Activated B cell treated with CpG ODN at 0.5 μM for 24 hours (primary cell): Measurements from ENCODE around the gene NRIP2. TPM values are rescaled to one million over a fixed set of nuclear protein-coding genes. Genes with fewer than 3 reads are reported as not detected.

ENCODE experiments used
- ATAC-seq: fragments of 200-7000 bp; cut with Tn5 transposase; one replicate; pipeline ENCODE4 v1.10.0; 2021; ENCODE audit warnings: low read depth, mild to moderate bottlenecking, moderate library complexity
- CTCF ChIA-PET: fragments of 350-600 bp; sonication (Branson Sonifier 250); formaldehyde crosslinking; loops from one replicate; lab custom pipeline; 2021; ENCODE audit warnings: antibody characterized with exemption; lab: Charles Lee
- POLR2A ChIA-PET: fragments of 350-600 bp; sonication (Branson Sonifier 250); formaldehyde crosslinking; loops from one replicate; lab custom pipeline; 2021; ENCODE audit warnings: antibody characterized with exemption; lab: Charles Lee
- DNase-seq: peaks from one replicate; pipeline ENCODE4 v3.0.0; 2022
- H3K27ac Mint-ChIP-seq: one replicate; pipeline ENCODE4 v1.8.0; 2020; ENCODE audit warnings: mixed read lengths
- H3K27me3 Mint-ChIP-seq: one replicate; pipeline ENCODE4 v1.8.0; 2021; ENCODE audit warnings: mixed read lengths
- H3K36me3 Mint-ChIP-seq: one replicate; pipeline ENCODE4 v1.8.0; 2021; ENCODE audit warnings: low read depth, mixed read lengths
- H3K4me1 Mint-ChIP-seq: one replicate; pipeline ENCODE4 v1.8.0; 2021; ENCODE audit warnings: mixed read lengths
- H3K4me3 Mint-ChIP-seq: one replicate; pipeline ENCODE4 v1.8.0; 2020; ENCODE audit warnings: mild to moderate bottlenecking, mixed read lengths
- H3K9me3 Mint-ChIP-seq: one replicate; pipeline ENCODE4 v1.8.0; 2020; ENCODE audit warnings: mixed read lengths
- intact Hi-C: fragments of 100-400 bp; cut with micrococcal nuclease; formaldehyde crosslinking; loops from one replicate; pipeline ENCODE4 v1.15.1; 2024
- total RNA-seq: library from RNA; stranded (reverse); gene quantifications from 2 replicates; pipeline ENCODE4 v1.2.3, GENCODE V29; 2022
- TF ChIP-seq, protein P1 (sequence below): fragments of 200-600 bp; IDR thresholded peaks from one replicate; pipeline ENCODE4 v1.8.0; 2022; ENCODE audit warnings: antibody characterized with exemption, mild to moderate bottlenecking

NRIP2 gene
- total RNA-seq, 1 donor from 2014 or later, result not detected

GRCh38 chr12:2779281-2779680, 55.6 kb downstream of the NRIP2 start:
- intact Hi-C loops, result no loop called here
- ChIA-PET CTCF (no interaction called here), POLR2A (no interaction called here)
- ATAC-seq (no peak), DNase-seq (no peak)
- peaks cover 13% of the 10 kb centered on the region for H3K27me3 Mint-ChIP-seq
- TF ChIP-seq, protein P1, sequence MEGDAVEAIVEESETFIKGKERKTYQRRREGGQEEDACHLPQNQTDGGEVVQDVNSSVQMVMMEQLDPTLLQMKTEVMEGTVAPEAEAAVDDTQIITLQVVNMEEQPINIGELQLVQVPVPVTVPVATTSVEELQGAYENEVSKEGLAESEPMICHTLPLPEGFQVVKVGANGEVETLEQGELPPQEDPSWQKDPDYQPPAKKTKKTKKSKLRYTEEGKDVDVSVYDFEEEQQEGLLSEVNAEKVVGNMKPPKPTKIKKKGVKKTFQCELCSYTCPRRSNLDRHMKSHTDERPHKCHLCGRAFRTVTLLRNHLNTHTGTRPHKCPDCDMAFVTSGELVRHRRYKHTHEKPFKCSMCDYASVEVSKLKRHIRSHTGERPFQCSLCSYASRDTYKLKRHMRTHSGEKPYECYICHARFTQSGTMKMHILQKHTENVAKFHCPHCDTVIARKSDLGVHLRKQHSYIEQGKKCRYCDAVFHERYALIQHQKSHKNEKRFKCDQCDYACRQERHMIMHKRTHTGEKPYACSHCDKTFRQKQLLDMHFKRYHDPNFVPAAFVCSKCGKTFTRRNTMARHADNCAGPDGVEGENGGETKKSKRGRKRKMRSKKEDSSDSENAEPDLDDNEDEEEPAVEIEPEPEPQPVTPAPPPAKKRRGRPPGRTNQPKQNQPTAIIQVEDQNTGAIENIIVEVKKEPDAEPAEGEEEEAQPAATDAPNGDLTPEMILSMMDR, result no peak
- no peak overlapping the region for H3K4me3 Mint-ChIP-seq
- no peaks in the 10 kb centered on the region for H3K9me3 Mint-ChIP-seq
- peaks cover 8% of the 10 kb centered on the region for H3K4me1 Mint-ChIP-seq
- no peaks in the 10 kb centered on the region for H3K36me3 Mint-ChIP-seq
- no peak overlapping the region for H3K27ac Mint-ChIP-seq

GRCh38 chr12:2776129-2776806, 58.6 kb downstream of the NRIP2 start:
- no peak overlapping the region for H3K27ac Mint-ChIP-seq
- no peaks in the 10 kb centered on the region for H3K9me3 Mint-ChIP-seq
- peaks cover 3% of the 10 kb centered on the region for H3K27me3 Mint-ChIP-seq
- H3K36me3 Mint-ChIP-seq, result no peaks in the 10 kb centered on the region
- no peak for DNase-seq
- TF ChIP-seq, protein P1, result no peak
- H3K4me3 Mint-ChIP-seq, result no peak overlapping the region
- no peaks in the 10 kb centered on the region for H3K4me1 Mint-ChIP-seq
- intact Hi-C loops, result no loop called here
- ChIA-PET POLR2A (no interaction called here), CTCF (no interaction called here)
- no peak for ATAC-seq

GRCh38 chr12:2775431-2775830, 59.4 kb downstream of the NRIP2 start:
- ATAC-seq, result no peak
- intact Hi-C loops, result no loop called here
- Mint-ChIP-seq H3K4me3 (no peak overlapping the region), H3K4me1 (no peaks in the 10 kb centered on the region), H3K36me3 (peaks cover 2% of the 10 kb centered on the region), H3K9me3 (peaks cover 1% of the 10 kb centered on the region), H3K27ac (no peak overlapping the region), H3K27me3 (peaks cover 3% of the 10 kb centered on the region)
- TF ChIP-seq, protein P1, result no peak
- DNase-seq, result no peak
- POLR2A ChIA-PET, result no interaction called here
- CTCF ChIA-PET, result no interaction called here

Other genes starting within 250 kb of the NRIP2 start
- 90.5 and 94.7 TPM in 2 replicates for gene FKBP4, start 40.1 kb downstream of the NRIP2 start, total RNA-seq
- 90.1 and 90.6 TPM in 2 replicates for gene ITFG2, start 22.4 kb downstream of the NRIP2 start, total RNA-seq
- not detected in 2 replicates for gene TEX52, start 22.0 kb upstream of the NRIP2 start, total RNA-seq
- gene FOXM1, start 42.1 kb upstream of the NRIP2 start, total RNA-seq, result 1.8 and 2.8 TPM in 2 replicates
- gene RHNO1, start 42.2 kb upstream of the NRIP2 start, total RNA-seq, result 12.4 and 14.4 TPM in 2 replicates
- 7.0 and 7.3 TPM in 2 replicates for gene TULP3, start 55.9 kb upstream of the NRIP2 start, total RNA-seq
- gene TEAD4, start 124.4 kb upstream of the NRIP2 start, total RNA-seq, result 0.27 TPM in 1 of 2 replicates, not detected in the other
- 0.20 and 0.54 TPM in 2 replicates for gene TSPAN9, start 242.3 kb upstream of the NRIP2 start, total RNA-seq